Left cardiac atrium (tissue), 4 donors: ENCODE measurements around the gene CCDC80. TPM values are rescaled to one million over a fixed set of nuclear protein-coding genes. Genes with fewer than 3 reads are reported as not detected.

Source experiments
- ATAC-seq, 2 donors: fragments of 200-7000 bp; cut with Tn5 transposase; one replicate each; pipeline ENCODE4 v1.9.1; 2020; ENCODE audit warnings: mild to moderate bottlenecking in 2 of 2, moderate library complexity in 2 of 2
- DNase-seq: peaks from one replicate; pipeline ENCODE4 v3.0.0-alpha.2; 2020
- intact Hi-C, 2 donors: fragments of 100-400 bp; cut with DNase I; formaldehyde crosslinking; loops; one replicate each; pipeline versions ENCODE4 v1.14.1 to v1.15.1; 2022 to 2023
- total RNA-seq, 2 donors: library from RNA; stranded (reverse); fragmentation: NEBNext Ultra II Directional; extraction: Animal tissue kit (Norgen Biotek cat#: 25700); gene quantifications; one replicate each; pipeline ENCODE4 v1.2.1, GENCODE V29; 2021
- donor health status: DM: no; HTN: yes; CAD: no.
- donor health status: DM: no; HTN: yes; CAD: no; lungs with severe emphysema.
- donor health status: DM: yes; HTN: yes; CAD: no.
- donor health status: Dilated cardiomyopathy.

Gene CCDC80
- total RNA-seq, 2 donors from 2014 or later: 233 to 278 TPM

- intact Hi-C loops: no loop called here
- DNase-seq (no peak), ATAC-seq (peak; percentile 66 to 72)
Observed at GRCh38 chr3:112561484-112561733, 79.5 kb downstream of the CCDC80 start.

- intact Hi-C loops: no loop called here
- ATAC-seq (peak; percentile 45 to 67), DNase-seq (peak; percentile 80)
Observed at GRCh38 chr3:112560721-112561483, 80.0 kb downstream of the CCDC80 start.

GRCh38 chr3:112560307-112560706 is 80.6 kb downstream of the CCDC80 start:
- DNase-seq (no peak), ATAC-seq (no peak)
- intact Hi-C loops: no loop called here

- ATAC-seq: no peak
- intact Hi-C loops: no loop called here
- no peak for DNase-seq
Observed at GRCh38 chr3:112557976-112558375, 83.0 kb downstream of the CCDC80 start.

- intact Hi-C loops: no loop called here
- DNase-seq: no peak
- ATAC-seq: no peak
Observed at GRCh38 chr3:112555535-112556170, 85.3 kb downstream of the CCDC80 start.

GRCh38 chr3:112550859-112551258 is 90.1 kb downstream of the CCDC80 start:
- ATAC-seq (no peak), DNase-seq (no peak)
- intact Hi-C loops: no loop called here

Other genes with a start within 250 kb of the CCDC80 start
- under 1 TPM; 0.24 to 0.50 TPM for gene BTLA, start 141.7 kb downstream of the CCDC80 start, total RNA-seq
- 10 to 100 TPM; 40.5 to 52.7 TPM for gene ATG3, start 79.2 kb downstream of the CCDC80 start, total RNA-seq
- 10 to 100 TPM; 16.5 to 18.4 TPM for gene SLC35A5, start 79.1 kb downstream of the CCDC80 start, total RNA-seq
- not detected for gene CD200R1L, start 205.7 kb upstream of the CCDC80 start, total RNA-seq